Putamen (tissue), 1 donor: Measurements from ENCODE around the gene NREP.
A peak's percentile ranks its signal among the peaks of the same experiment; 100 is the strongest.

Experiments
- DNase-seq: peaks from one replicate; pipeline ENCODE4 v3.0.0-alpha.2; 2016; ENCODE audit warnings: low spot score

Gene NREP

DNA sequence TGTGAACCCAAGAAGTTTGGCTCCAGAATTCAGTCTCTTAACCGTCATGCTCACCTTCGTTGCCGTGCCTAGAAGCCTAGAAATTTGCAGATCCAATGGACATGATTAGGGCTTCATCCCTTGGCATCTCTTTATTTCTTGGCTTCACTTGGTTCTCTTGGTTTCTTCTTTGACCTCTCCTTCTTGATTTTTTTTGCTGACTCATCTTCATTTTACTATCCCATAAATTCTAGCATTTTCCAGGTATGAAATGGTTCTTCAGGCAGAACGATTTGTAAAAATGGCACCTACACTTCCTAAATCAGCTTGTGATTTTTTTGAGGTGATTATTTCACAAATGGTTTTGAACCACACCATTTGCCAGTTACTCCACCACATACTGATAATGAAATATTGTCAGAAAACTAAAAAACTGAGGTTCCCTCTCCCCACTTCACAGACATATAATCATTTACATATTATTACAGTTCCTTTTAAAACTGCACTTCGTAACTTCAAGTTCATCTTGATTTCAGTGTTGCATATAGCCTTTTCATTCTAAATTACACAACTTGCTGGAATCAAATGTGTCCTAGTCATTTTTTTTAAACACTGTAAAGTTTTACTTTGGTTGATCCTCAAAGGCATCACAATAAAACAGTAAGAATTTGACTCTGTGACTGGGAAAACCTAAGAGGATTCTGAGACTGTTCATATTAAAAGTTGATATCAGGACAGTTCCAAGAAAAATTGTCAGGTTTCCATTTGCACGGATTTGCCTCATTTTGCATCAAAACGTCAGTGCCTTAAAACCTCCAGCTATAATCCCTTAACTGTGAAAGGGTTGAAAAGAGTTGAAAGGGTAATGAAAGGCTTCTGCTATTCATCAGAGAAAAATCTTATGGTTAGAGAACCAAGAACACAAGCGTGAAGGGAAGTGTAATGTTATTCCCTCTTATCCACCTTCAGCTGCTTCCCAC is 8.9 kb upstream of the NREP start:
- no peak for DNase-seq

- no peak for DNase-seq
These were observed 7.0 kb upstream of the NREP start for GRCh38 chr5:111764019-111764418.

- DNase-seq, result no peak
These were observed 5.9 kb upstream of the NREP start for GRCh38 chr5:111762895-111763294.

DNA sequence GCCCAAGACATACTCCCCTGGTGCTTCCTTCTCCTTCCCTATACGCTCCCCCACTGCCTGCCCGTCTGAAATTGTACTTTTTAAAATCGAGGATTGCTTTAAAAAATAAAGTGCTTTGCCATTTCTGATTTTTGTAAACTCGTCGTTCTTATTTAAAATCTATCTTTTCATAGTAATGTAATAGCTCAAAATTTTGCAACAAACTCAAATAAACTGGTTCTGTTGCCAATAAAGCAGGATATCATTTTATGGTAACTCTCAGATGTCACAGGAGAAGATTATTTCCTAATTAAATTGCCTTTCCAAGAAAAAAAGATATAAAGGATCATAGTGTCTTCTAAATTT is 1.3 kb upstream of the NREP start:
- no peak for DNase-seq

DNA sequence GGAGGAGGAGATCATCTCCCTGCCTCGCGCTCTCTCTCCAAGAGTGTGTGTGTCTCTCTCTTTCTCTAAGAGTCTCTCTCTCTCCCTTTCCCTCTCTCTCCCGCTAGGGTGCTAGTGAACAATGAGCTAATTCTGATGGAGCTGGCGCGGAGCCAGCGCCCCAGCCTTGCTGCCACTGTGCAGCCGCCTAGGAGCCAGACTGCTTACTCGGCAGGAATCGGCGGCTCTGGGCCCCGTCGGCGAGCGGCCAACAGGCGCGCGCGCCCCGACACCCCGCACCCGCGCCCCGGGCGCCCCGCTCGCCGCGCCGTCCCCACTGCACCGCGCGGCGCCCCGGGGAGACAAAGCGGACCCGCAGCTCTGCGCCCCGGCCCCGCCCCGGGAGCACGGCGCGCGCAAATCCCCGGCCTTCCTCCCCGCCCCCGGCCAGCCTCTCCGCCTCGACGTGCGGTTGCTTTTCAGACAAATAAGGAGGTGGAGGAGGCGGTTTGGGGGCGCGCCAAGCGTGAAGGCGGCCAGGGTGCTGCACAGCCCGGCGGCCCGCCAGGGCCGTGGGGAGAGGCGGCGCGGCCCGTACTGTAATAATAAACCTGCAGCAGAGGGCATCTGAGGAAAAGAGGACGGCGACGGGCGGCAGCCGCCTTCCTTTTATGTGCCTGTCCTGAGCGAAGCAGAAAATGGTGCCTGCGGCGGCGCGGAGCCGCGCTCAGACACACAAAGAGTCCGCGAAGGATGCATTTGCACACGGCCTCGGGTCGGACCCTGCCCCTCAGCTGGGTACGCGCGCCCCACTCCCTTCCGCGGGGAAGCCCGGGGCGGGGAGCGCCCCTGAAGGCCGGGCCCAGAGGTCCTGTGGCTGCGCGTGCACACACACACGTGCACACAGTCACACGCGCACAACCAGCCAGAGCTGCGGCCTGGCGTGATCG is 625 bp upstream of the NREP start:
- DNase-seq, result peak; percentile 93

- no peak for DNase-seq
These were observed 1.0 kb downstream of the NREP start for GRCh38 chr5:111755942-111756381.

DNA sequence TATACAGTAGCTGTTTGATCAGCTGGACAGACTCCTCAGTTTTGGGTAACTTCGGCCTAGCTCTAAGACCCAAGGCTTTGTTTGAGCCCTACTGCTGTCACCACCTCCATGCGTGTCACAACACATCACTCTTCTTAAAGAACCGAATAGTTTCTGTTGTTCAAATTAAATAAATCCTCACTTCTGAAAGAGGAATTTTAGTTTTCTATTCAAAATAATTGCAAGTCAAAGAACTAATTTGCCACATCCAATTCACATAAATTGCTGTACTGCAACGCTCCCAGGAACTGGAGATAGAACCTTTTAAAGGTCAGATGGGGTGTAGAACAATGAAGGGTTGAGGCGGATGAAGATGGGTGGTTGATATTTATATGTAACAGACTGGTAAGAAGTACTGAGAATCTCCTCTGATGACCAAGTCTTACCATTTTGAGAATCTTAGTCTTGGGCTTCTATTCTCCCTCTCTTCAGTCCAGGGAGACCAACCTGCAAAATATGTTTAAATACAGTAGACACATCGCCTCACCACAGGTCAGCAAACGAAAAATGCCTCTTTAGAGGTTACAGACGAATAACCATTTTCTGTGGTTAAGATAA is 1.6 kb downstream of the NREP start:
- no peak for DNase-seq

GRCh38 chr5:111753884-111754589 is 3.0 kb downstream of the NREP start:
- no peak for DNase-seq

GRCh38 chr5:111752426-111752965 is 4.5 kb downstream of the NREP start:
- no peak for DNase-seq

GRCh38 chr5:111749303-111750026 is 7.5 kb downstream of the NREP start:
- no peak for DNase-seq

DNA sequence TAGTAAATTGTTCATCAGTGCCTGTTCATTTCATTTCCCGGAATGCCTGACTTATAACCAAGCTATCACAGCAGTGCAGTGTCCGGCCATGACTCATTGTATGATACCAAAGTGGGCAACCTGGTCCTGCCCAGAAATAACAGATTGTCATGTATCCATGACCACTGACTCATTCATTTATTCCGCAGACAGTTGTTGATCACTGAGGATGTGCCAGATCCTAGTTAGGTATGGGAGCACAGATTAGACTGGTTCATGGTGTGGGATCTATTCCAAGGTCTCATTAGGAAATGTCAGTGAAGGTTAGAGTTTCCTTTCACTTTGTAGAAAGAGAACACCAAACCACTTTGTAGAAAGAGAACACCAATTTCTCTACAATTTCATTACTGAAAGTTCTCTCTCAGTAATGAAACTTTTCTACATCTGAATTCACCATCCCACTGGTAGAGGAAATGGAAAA is 8.7 kb downstream of the NREP start:
- no peak for DNase-seq

GRCh38 chr5:111747337-111747736 is 9.7 kb downstream of the NREP start:
- no peak for DNase-seq

DNA sequence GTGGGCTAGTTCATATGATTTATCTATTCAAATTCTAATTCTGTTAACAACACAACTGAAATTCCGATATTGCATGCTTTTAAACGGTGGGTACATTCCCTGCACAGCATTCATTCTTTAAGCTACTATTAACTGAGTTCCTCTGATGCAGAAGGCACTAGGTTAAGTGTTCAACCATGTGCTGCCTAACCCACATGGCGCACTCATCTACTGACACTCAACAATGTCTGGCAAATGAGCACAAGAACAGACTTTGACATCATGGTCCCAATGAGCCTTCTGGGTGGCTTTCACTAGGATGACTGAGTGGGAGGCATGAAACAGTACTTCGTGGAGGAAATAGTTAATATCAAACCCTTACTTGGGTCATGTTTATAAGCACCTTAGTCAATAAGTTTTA is 10.2 kb downstream of the NREP start:
- DNase-seq, result no peak

DNA sequence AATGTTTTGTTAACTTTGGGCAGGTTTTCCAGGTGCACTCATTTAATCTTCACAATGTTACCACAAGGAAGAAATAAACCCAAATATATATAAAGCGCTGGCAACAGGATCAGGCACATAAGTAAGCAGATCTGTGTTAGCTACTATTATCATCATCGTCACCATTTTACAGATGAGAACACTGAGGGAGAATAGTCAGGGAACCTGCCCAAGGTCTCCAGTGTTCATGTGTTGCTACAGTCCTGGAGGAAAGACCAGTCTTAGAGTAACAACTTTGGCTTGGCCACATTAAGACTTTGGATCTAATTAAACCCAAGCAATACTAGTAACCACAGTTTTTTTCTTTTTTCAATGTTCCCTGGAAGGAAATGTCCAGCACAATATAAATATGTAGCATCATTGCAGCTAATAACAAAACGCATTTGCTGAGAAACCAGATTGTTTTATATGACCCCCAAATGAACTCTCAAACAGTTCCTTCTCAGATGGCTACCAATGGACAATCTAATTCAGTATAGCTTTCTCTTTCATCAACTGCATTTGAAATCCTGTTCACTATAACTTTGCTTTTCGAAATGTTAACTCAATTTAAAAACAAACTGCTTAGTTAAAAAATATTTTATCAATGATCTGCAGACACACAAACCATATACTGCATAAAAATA is 11.8 kb downstream of the NREP start:
- no peak for DNase-seq

DNA sequence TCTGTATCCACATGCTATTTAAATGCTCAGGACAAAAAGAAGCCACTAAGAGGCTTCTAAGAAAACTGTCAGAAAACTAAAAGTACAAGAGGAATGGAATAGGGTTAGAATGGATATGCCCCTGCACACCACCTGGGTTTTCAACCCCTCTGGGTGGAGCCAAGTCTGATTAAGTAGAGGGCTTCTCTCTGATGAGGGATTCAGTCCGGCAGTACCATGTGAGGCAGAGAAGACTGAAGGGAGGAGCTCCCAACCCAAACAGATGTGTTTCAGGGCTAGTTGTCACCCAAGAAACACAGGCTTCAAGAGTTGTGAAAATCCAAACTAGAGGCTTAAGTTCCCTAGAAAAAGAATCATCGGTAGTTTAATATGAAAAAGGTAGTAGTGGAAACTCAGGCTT is 12.5 kb downstream of the NREP start:
- DNase-seq, result no peak

GRCh38 chr5:111743988-111744387 is 13.0 kb downstream of the NREP start:
- no peak for DNase-seq

DNA sequence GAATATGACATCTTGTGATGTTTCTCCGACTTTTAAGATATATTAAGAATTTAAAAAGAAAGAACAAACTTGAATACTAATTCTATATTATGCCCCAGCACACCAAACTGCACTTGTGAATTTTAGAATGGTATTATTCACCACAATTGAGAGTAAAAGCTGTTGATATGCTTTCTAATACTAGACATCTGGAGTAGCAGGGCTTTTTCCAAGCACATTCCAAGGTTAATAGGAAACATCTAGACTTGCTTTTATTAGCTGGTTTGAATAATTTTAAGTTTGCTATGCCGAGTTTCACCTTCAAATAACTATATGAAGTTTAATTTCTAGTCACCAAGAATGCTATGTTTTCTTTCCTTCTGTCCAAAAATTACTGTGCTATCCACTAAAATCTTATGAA is 13.5 kb downstream of the NREP start:
- DNase-seq, result no peak

- no peak for DNase-seq
These were observed 14.6 kb downstream of the NREP start for GRCh38 chr5:111742177-111742994.

- DNase-seq, result no peak
These were observed 15.7 kb downstream of the NREP start for GRCh38 chr5:111741278-111741677.
